ENCODE data around the gene ARHGAP19.

GRCh38 chr10:97279121-97279815, 13.2 kb downstream of the ARHGAP19 start:
- TF ChIP-seq, protein P1, sequence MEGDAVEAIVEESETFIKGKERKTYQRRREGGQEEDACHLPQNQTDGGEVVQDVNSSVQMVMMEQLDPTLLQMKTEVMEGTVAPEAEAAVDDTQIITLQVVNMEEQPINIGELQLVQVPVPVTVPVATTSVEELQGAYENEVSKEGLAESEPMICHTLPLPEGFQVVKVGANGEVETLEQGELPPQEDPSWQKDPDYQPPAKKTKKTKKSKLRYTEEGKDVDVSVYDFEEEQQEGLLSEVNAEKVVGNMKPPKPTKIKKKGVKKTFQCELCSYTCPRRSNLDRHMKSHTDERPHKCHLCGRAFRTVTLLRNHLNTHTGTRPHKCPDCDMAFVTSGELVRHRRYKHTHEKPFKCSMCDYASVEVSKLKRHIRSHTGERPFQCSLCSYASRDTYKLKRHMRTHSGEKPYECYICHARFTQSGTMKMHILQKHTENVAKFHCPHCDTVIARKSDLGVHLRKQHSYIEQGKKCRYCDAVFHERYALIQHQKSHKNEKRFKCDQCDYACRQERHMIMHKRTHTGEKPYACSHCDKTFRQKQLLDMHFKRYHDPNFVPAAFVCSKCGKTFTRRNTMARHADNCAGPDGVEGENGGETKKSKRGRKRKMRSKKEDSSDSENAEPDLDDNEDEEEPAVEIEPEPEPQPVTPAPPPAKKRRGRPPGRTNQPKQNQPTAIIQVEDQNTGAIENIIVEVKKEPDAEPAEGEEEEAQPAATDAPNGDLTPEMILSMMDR (IDR thresholded peaks at IDR 0.05; ENCODE audit: extremely low read depth in 1 of 2, insufficient read depth in 1 of 2, low read depth in 1 of 2, low read length in 2 of 2): no peak
- TF ChIP-seq GATA2 (IDR thresholded peaks at IDR 0.05; ENCODE audit: insufficient read depth, insufficient read length, low read depth, low read length) (no peak), POLR2A (IDR thresholded peaks at IDR 0.05; ENCODE audit: low read depth, low read length) (no peak)
- TF ChIP-seq, protein P2, sequence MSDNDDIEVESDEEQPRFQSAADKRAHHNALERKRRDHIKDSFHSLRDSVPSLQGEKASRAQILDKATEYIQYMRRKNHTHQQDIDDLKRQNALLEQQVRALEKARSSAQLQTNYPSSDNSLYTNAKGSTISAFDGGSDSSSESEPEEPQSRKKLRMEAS (IDR thresholded peaks at IDR 0.05; ENCODE audit: insufficient read depth, insufficient read length): no peak

Measured in endothelial cell of umbilical vein (primary cell).